SK-N-SH treated with all-trans-retinoic acid at 6 μM for 48 hours (cell line): ENCODE measurements around the gene UBA1.

Source experiments
- ATAC-seq: fragments of 200-7000 bp; cut with Tn5 transposase; 3 replicates; pipeline ENCODE4 v1.9.1; 2020; ENCODE audit warnings: mild to moderate bottlenecking, moderate library complexity
- ARNTL ChIP-seq: fragments of 450-650 bp; formaldehyde crosslinking; IDR thresholded peaks from 2 replicates; pipeline ENCODE4 v1.5.0; 2020; ENCODE audit warnings: low read depth, mild to moderate bottlenecking, moderate library complexity, borderline replicate concordance
- BACH2 ChIP-seq: fragments of 250-450 bp; sonication (Bioruptor Pico); IDR thresholded peaks from 2 replicates; pipeline ENCODE4 v1.9.0; 2021; ENCODE audit warnings: mild to moderate bottlenecking, borderline replicate concordance
- CSDC2 ChIP-seq: fragments of 250-450 bp; sonication (Bioruptor Pico); IDR thresholded peaks from 2 replicates; pipeline ENCODE4 v1.5.0; 2020; ENCODE audit warnings: mild to moderate bottlenecking, moderate library complexity
- ESRRG ChIP-seq: fragments of 250-450 bp; sonication (Bioruptor Pico); IDR thresholded peaks from 2 replicates; pipeline ENCODE4 v1.6.1; 2021; ENCODE audit warnings: mild to moderate bottlenecking
- GLIS3 ChIP-seq: fragments of 250-450 bp; sonication (Bioruptor Pico); IDR thresholded peaks from 2 replicates; pipeline ENCODE4 v1.5.0; 2020; ENCODE audit warnings: mild to moderate bottlenecking, moderate library complexity
- OSR1 ChIP-seq: fragments of 250-450 bp; sonication (Bioruptor Pico); IDR thresholded peaks from 2 replicates; pipeline ENCODE4 v1.8.0; 2022; ENCODE audit warnings: moderate library complexity, mild to moderate bottlenecking, inconsistent platforms
- PPARA ChIP-seq: fragments of 250-450 bp; sonication (Bioruptor Pico); IDR thresholded peaks from 2 replicates; pipeline ENCODE4 v1.5.0; 2020; ENCODE audit warnings: mild to moderate bottlenecking, borderline replicate concordance
- SNAI2 ChIP-seq: fragments of 250-450 bp; sonication (Bioruptor Pico); IDR thresholded peaks from 2 replicates; pipeline ENCODE4 v1.5.0; 2020; ENCODE audit warnings: mild to moderate bottlenecking, moderate library complexity
- TCF4 ChIP-seq: fragments of 250-450 bp; sonication (Bioruptor Pico); IDR thresholded peaks from 2 replicates; pipeline ENCODE4 v1.8.0; 2021; ENCODE audit warnings: mild to moderate bottlenecking, moderate library complexity, borderline replicate concordance
- TOX ChIP-seq: fragments of 250-450 bp; sonication (Bioruptor Pico); IDR thresholded peaks from 2 replicates; pipeline ENCODE4 v1.8.0; 2021; ENCODE audit warnings: mild to moderate bottlenecking, moderate library complexity, borderline replicate concordance
- ZC3H10 ChIP-seq: fragments of 250-450 bp; sonication (Bioruptor Pico); IDR thresholded peaks from 2 replicates; pipeline ENCODE4 v1.5.1; 2021; ENCODE audit warnings: mild to moderate bottlenecking, moderate library complexity
- ZFP3 ChIP-seq: fragments of 250-450 bp; sonication (Bioruptor Pico); IDR thresholded peaks from 2 replicates; pipeline ENCODE4 v1.5.0; 2020; ENCODE audit warnings: mild to moderate bottlenecking, moderate library complexity
- ZFP30 ChIP-seq: fragments of 450-650 bp; formaldehyde crosslinking; IDR thresholded peaks from 2 replicates; pipeline ENCODE4 v1.5.0; 2022; ENCODE audit warnings: mild to moderate bottlenecking, moderate library complexity
- ZNF565 ChIP-seq: fragments of 450-650 bp; formaldehyde crosslinking; conservative IDR thresholded peaks from 2 replicates; pipeline ENCODE4 v1.5.0; 2020; ENCODE audit warnings: low read depth, mild to moderate bottlenecking, moderate library complexity
- ZNF8 ChIP-seq: fragments of 450-650 bp; formaldehyde crosslinking; IDR thresholded peaks from 2 replicates; pipeline ENCODE4 v1.5.0; 2020; ENCODE audit warnings: mild to moderate bottlenecking, moderate library complexity
- TF ChIP-seq, protein P1 (sequence below): fragments of 250-450 bp; sonication (Bioruptor Pico); IDR thresholded peaks from 2 replicates; pipeline ENCODE4 v1.8.0; 2020; ENCODE audit warnings: mild to moderate bottlenecking, moderate library complexity, borderline replicate concordance
- TF ChIP-seq, protein P2 (sequence below): fragments of 250-450 bp; sonication (Bioruptor Pico); IDR thresholded peaks from 2 replicates; pipeline ENCODE4 v1.5.1; 2020; ENCODE audit warnings: low read depth, mild to moderate bottlenecking, moderate library complexity
- TF ChIP-seq, protein P3 (sequence below): fragments of 250-450 bp; sonication (Bioruptor Pico); IDR thresholded peaks from 2 replicates; pipeline ENCODE4 v1.5.1; 2021; ENCODE audit warnings: mild to moderate bottlenecking, moderate library complexity
- TF ChIP-seq, protein P4 (sequence below): fragments of 250-450 bp; sonication (Bioruptor Pico); IDR thresholded peaks from 2 replicates; pipeline ENCODE4 v1.8.0; 2021; ENCODE audit warnings: low read depth, mild to moderate bottlenecking, moderate library complexity, borderline replicate concordance
- TF ChIP-seq, protein P5 (sequence below): fragments of 250-450 bp; sonication (Bioruptor Pico); IDR thresholded peaks from 2 replicates; pipeline ENCODE4 v1.5.0; 2020; ENCODE audit warnings: mild to moderate bottlenecking, moderate library complexity

Gene UBA1

DNA sequence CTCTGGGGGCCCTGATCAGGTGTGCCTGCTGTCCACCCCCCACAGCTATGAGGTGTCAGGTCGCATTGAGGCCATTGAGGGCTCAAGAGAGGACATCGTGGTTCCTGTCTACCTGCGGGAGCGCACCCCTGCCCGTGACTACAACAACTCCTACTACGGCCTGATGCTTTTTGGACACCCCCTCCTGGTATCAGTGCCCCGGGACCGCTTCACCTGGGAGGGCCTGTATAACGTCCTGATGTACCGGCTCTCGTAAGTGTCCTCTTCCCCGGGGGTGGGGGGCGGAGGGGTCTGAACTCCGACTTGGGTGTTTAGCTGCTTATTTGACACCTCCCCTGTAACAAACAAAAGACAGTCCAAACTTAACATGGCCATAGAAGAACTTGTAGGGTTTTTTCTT lies 49.7 kb downstream of the UBA1 start (continued):
- TF ChIP-seq TOX (CRISPR knock-in tag) (no peak), ESRRG (CRISPR knock-in tag) (no peak), ZFP30 (CRISPR knock-in tag) (no peak), CSDC2 (CRISPR knock-in tag) (no peak)
- TF ChIP-seq, protein P1, sequence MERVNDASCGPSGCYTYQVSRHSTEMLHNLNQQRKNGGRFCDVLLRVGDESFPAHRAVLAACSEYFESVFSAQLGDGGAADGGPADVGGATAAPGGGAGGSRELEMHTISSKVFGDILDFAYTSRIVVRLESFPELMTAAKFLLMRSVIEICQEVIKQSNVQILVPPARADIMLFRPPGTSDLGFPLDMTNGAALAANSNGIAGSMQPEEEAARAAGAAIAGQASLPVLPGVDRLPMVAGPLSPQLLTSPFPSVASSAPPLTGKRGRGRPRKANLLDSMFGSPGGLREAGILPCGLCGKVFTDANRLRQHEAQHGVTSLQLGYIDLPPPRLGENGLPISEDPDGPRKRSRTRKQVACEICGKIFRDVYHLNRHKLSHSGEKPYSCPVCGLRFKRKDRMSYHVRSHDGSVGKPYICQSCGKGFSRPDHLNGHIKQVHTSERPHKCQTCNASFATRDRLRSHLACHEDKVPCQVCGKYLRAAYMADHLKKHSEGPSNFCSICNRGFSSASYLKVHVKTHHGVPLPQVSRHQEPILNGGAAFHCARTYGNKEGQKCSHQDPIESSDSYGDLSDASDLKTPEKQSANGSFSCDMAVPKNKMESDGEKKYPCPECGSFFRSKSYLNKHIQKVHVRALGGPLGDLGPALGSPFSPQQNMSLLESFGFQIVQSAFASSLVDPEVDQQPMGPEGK = no peak
- TF ChIP-seq, protein P2, sequence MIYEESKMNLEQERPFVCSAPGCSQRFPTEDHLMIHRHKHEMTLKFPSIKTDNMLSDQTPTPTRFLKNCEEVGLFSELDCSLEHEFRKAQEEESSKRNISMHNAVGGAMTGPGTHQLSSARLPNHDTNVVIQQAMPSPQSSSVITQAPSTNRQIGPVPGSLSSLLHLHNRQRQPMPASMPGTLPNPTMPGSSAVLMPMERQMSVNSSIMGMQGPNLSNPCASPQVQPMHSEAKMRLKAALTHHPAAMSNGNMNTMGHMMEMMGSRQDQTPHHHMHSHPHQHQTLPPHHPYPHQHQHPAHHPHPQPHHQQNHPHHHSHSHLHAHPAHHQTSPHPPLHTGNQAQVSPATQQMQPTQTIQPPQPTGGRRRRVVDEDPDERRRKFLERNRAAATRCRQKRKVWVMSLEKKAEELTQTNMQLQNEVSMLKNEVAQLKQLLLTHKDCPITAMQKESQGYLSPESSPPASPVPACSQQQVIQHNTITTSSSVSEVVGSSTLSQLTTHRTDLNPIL (CRISPR knock-in tag) = no peak
- TF ChIP-seq, all 23 proteins: peak for 0

DNA sequence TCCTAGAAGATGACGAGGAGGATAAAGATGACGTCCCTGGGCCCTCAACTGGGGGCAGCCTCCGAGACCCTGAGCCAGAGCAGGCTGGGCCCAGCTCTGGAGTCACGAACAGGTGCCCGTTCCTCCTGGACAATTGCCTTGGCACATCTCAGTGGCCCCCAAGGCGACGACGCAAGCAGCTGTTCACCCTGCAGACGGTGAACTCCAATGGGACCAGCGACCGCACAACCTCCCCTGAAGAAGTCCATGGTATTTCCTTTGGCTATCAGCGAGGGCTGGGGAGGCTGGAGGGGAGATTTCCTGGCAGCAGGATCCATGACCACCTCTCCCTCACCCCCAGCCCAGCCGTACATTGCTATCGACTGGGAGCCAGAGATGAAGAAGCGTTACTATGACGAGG lies 51.0 kb downstream of the UBA1 start:
- TF ChIP-seq TCF4 (no peak), PPARA (CRISPR knock-in tag) (no peak), BACH2 (CRISPR knock-in tag) (no peak), GLIS3 (CRISPR knock-in tag) (no peak), SNAI2 (CRISPR knock-in tag) (no peak), ZFP3 (no peak), CSDC2 (CRISPR knock-in tag) (no peak), OSR1 (CRISPR knock-in tag) (no peak), TOX (CRISPR knock-in tag) (no peak), ZC3H10 (no peak), ZFP30 (CRISPR knock-in tag) (no peak)
- TF ChIP-seq, protein P1 = no peak
- TF ChIP-seq, protein P3, sequence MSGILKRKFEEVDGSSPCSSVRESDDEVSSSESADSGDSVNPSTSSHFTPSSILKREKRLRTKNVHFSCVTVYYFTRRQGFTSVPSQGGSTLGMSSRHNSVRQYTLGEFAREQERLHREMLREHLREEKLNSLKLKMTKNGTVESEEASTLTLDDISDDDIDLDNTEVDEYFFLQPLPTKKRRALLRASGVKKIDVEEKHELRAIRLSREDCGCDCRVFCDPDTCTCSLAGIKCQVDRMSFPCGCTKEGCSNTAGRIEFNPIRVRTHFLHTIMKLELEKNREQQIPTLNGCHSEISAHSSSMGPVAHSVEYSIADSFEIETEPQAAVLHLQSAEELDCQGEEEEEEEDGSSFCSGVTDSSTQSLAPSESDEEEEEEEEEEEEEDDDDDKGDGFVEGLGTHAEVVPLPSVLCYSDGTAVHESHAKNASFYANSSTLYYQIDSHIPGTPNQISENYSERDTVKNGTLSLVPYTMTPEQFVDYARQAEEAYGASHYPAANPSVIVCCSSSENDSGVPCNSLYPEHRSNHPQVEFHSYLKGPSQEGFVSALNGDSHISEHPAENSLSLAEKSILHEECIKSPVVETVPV (CRISPR knock-in tag) = no peak
- no peak for ATAC-seq

DNA sequence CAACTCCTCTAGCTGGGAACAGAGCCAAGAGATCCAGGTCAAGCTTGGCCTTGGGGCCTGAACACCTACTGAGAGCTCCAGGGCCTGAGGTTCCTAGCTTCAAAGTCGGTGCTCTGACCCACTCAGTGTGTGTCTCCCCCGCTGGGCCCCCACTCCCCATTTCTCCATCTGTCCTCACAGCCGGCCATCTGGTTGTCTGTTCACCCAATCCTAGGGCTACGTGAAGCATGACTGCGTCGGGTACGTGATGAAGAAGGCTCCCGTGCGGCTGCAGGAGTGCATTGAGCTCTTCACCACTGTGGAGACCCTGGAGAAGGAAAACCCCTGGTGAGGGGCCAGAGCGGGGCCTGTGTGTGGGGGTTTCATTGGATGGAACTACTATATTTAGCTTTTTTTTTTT lies 51.5 kb downstream of the UBA1 start:
- TF ChIP-seq, protein P3 (CRISPR knock-in tag) = no peak
- TF ChIP-seq CSDC2 (CRISPR knock-in tag) = no peak
- TF ChIP-seq PPARA (CRISPR knock-in tag) = no peak
- TF ChIP-seq, protein P4, sequence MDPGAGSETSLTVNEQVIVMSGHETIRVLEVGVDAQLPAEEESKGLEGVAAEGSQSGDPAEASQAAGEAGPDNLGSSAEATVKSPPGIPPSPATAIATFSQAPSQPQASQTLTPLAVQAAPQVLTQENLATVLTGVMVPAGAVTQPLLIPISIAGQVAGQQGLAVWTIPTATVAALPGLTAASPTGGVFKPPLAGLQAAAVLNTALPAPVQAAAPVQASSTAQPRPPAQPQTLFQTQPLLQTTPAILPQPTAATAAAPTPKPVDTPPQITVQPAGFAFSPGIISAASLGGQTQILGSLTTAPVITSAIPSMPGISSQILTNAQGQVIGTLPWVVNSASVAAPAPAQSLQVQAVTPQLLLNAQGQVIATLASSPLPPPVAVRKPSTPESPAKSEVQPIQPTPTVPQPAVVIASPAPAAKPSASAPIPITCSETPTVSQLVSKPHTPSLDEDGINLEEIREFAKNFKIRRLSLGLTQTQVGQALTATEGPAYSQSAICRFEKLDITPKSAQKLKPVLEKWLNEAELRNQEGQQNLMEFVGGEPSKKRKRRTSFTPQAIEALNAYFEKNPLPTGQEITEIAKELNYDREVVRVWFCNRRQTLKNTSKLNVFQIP (CRISPR knock-in tag) = no peak
- no peak for TF ChIP-seq ZFP30 (CRISPR knock-in tag)
- TF ChIP-seq, protein P5, sequence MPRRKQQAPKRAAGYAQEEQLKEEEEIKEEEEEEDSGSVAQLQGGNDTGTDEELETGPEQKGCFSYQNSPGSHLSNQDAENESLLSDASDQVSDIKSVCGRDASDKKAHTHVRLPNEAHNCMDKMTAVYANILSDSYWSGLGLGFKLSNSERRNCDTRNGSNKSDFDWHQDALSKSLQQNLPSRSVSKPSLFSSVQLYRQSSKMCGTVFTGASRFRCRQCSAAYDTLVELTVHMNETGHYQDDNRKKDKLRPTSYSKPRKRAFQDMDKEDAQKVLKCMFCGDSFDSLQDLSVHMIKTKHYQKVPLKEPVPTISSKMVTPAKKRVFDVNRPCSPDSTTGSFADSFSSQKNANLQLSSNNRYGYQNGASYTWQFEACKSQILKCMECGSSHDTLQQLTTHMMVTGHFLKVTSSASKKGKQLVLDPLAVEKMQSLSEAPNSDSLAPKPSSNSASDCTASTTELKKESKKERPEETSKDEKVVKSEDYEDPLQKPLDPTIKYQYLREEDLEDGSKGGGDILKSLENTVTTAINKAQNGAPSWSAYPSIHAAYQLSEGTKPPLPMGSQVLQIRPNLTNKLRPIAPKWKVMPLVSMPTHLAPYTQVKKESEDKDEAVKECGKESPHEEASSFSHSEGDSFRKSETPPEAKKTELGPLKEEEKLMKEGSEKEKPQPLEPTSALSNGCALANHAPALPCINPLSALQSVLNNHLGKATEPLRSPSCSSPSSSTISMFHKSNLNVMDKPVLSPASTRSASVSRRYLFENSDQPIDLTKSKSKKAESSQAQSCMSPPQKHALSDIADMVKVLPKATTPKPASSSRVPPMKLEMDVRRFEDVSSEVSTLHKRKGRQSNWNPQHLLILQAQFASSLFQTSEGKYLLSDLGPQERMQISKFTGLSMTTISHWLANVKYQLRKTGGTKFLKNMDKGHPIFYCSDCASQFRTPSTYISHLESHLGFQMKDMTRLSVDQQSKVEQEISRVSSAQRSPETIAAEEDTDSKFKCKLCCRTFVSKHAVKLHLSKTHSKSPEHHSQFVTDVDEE (CRISPR knock-in tag) = no peak
- TF ChIP-seq, protein P2 (CRISPR knock-in tag) = no peak
- TF ChIP-seq BACH2 (CRISPR knock-in tag) = no peak
- no peak for TF ChIP-seq TCF4
- TF ChIP-seq ZNF565 (CRISPR knock-in tag) = no peak
- no peak for TF ChIP-seq ZNF8 (CRISPR knock-in tag)
- TF ChIP-seq, protein P1 = no peak
- no peak for TF ChIP-seq ARNTL (CRISPR knock-in tag)
- no peak for TF ChIP-seq ZFP3

More for the DNA sequence above, 51.5 kb downstream of the UBA1 start:
- no peak for ATAC-seq
